GM12891 (cell line): ENCODE results near the gene DYNC1I1.

Experiments used
- PAX5 ChIP-seq: IDR thresholded peaks from 2 replicates; pipeline ENCODE4 v1.6.1; 2011; ENCODE audit warnings: low read length, moderate library complexity, mild to moderate bottlenecking; ENCODE audit not compliant: insufficient read depth, severe bottlenecking
- POLR2A ChIP-seq: IDR thresholded peaks from 2 replicates; pipeline ENCODE4 v1.6.1; 2011; ENCODE audit warnings: low read depth, low read length, control low read depth
- POLR2AphosphoS5 ChIP-seq: IDR thresholded peaks from 2 replicates; pipeline ENCODE4 v1.6.1; 2011; ENCODE audit warnings: low read depth, low read length, control low read depth
- POU2F2 ChIP-seq: IDR thresholded peaks from 2 replicates; pipeline ENCODE4 v1.6.1; 2011; ENCODE audit warnings: low read depth, mild to moderate bottlenecking, control low read depth, low read length, moderate library complexity
- SPI1 ChIP-seq: IDR thresholded peaks from 2 replicates; pipeline ENCODE4 v1.6.1; 2011; ENCODE audit warnings: low read depth, low read length, control low read depth
- TAF1 ChIP-seq: IDR thresholded peaks from 2 replicates; pipeline ENCODE4 v1.6.1; 2011; ENCODE audit warnings: low read depth, low read length, control low read depth

DNA sequence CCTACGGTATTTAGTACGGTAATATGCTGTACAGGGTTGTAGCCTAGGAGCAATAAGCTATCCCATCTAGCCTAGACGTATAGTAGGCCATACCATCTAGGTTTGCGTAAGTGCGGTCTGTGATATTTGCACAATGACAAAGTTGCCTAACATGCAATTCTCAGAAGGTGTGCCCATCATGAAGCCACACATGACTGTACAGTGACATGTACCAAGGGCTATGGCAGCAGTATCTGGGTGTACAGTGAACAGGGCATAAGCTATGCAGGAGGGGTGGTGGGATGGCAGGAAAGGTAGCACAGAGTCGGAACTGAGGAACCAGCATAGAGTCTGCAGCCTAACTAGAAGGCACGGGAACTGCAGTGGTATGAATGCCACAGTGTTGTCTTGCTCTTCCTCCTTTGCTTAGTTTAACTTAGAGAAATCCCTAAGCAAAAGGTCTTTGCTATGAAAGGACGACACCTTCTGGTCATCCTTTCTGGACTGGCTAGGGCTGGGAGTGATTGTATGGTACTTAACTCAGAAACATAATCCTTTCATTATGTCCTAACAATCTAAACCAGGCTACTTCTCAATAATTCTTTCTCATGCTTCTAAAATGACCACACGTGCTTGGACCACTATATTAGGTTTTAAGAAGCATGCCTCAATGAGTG, 93.5 kb downstream of the DYNC1I1 start:
- TF ChIP-seq POLR2A (no peak), POLR2AphosphoS5 (no peak), SPI1 (no peak), TAF1 (no peak), PAX5 (no peak), POU2F2 (no peak)
